NT2/D1 (cell line): ENCODE data around the gene FZR1.
"Not testable (repeated sequence)": the region's sequence is repeated elsewhere in the genome, so short reads cannot be mapped to it uniquely, and the experiment has no call there.

Experiments used
- DNase-seq: peaks from one replicate; pipeline ENCODE4 v3.0.0-alpha.2; 2011; ENCODE audit warnings: low read depth, low spot score
- H3K27me3 ChIP-seq: 2 replicates; pipeline ENCODE4 v1.6.0; 2011; ENCODE audit warnings: mild to moderate bottlenecking; ENCODE audit not compliant: insufficient read length, insufficient read depth
- H3K36me3 ChIP-seq: 2 replicates; pipeline ENCODE4 v1.6.1; 2011; ENCODE audit warnings: mild to moderate bottlenecking, low read length, mixed read lengths; ENCODE audit not compliant: insufficient read depth, insufficient read length
- H3K4me1 ChIP-seq: 2 replicates; pipeline ENCODE4 v1.5.1; 2011; ENCODE audit not compliant: insufficient read depth, insufficient read length
- H3K4me3 ChIP-seq: 2 replicates; pipeline ENCODE4 v1.5.1; 2011; ENCODE audit warnings: low read depth; ENCODE audit not compliant: insufficient read length
- H3K9ac ChIP-seq: 2 replicates; pipeline ENCODE4 v1.6.0; 2011; ENCODE audit warnings: low read depth; ENCODE audit not compliant: insufficient read length
- H3K9me3 ChIP-seq: 2 replicates; pipeline ENCODE4 v1.5.1; 2011; ENCODE audit warnings: mild to moderate bottlenecking, low read length; ENCODE audit not compliant: insufficient read depth
- SUZ12 ChIP-seq: IDR thresholded peaks from 2 replicates; pipeline ENCODE4 v1.6.1; 2011; ENCODE audit not compliant: insufficient read length, insufficient read depth; ENCODE audit errors: extremely low read depth
- YY1 ChIP-seq: IDR thresholded peaks from 2 replicates; pipeline ENCODE4 v1.6.1; 2011; ENCODE audit not compliant: insufficient read length, insufficient read depth
- ZNF274 ChIP-seq: IDR thresholded peaks from 2 replicates; pipeline ENCODE4 v1.6.1; 2011; ENCODE audit warnings: mild to moderate bottlenecking, low read depth, low read length

Gene FZR1

GRCh38 chr19:3556978-3557460 lies 50.9 kb downstream of the FZR1 start:
- H3K4me3 ChIP-seq: peak overlapping the region; percentile 99
- H3K27me3 ChIP-seq: no peaks in the 10 kb centered on the region
- H3K36me3 ChIP-seq: peaks cover 25% of the 10 kb centered on the region
- no peak for DNase-seq
- TF ChIP-seq YY1 (no peak), SUZ12 (no peak), ZNF274 (no peak)
- H3K9ac ChIP-seq: peak overlapping the region; percentile 99
- no peaks in the 10 kb centered on the region for H3K9me3 ChIP-seq
- H3K4me1 ChIP-seq: peaks cover 20% of the 10 kb centered on the region

- Histone ChIP-seq H3K9ac (peak within 1 kb of the TSS; percentile 99), H3K36me3 (peaks cover 22% of the 10 kb centered on the region), H3K27me3 (no peaks in the 10 kb centered on the region), H3K9me3 (no peaks in the 10 kb centered on the region), H3K4me3 (peak within 1 kb of the TSS; percentile 99), H3K4me1 (peaks cover 21% of the 10 kb centered on the region)
- DNase-seq: peak; percentile 84
- TF ChIP-seq SUZ12 (no peak), YY1 (no peak)
Observed at GRCh38 chr19:3557461-3558248, 51.5 kb downstream of the FZR1 start, which contains the start of gene MFSD12. MFSD12 (minus strand) TSS chr19:3557586; CDS start chr19:3557403, 183 bp downstream.

- H3K27me3 ChIP-seq: no peaks in the 10 kb centered on the region
- no peak overlapping the region for H3K4me3 ChIP-seq
- peaks cover 6% of the 10 kb centered on the region for H3K4me1 ChIP-seq
- DNase-seq: no peak
- H3K36me3 ChIP-seq: no peaks in the 10 kb centered on the region
- H3K9me3 ChIP-seq: no peaks in the 10 kb centered on the region
- no peak overlapping the region for H3K9ac ChIP-seq
- TF ChIP-seq YY1 (no peak), SUZ12 (no peak), ZNF274 (no peak)
Observed at GRCh38 chr19:3563709-3564524, 57.8 kb downstream of the FZR1 start.

GRCh38 chr19:3565139-3565538 lies 59.0 kb downstream of the FZR1 start:
- Histone ChIP-seq H3K9ac (no peak overlapping the region), H3K4me3 (no peak overlapping the region), H3K4me1 (peaks cover 6% of the 10 kb centered on the region), H3K27me3 (no peaks in the 10 kb centered on the region), H3K36me3 (no peaks in the 10 kb centered on the region), H3K9me3 (no peaks in the 10 kb centered on the region)
- no peak for DNase-seq
- TF ChIP-seq ZNF274 (no peak), YY1 (no peak), SUZ12 (no peak)

- not testable (repeated sequence) for H3K9me3 ChIP-seq, H3K4me1 ChIP-seq
Observed at GRCh38 chr19:3570042-3570441, 63.9 kb downstream of the FZR1 start.

GRCh38 chr19:3570606-3571011 lies 64.5 kb downstream of the FZR1 start:
- TF ChIP-seq YY1 (no peak), ZNF274 (no peak), SUZ12 (no peak)
- Histone ChIP-seq H3K9ac (no peak overlapping the region), H3K4me3 (no peak overlapping the region), H3K9me3 (no peaks in the 10 kb centered on the region), H3K4me1 (peaks cover 6% of the 10 kb centered on the region), H3K27me3 (no peaks in the 10 kb centered on the region), H3K36me3 (peaks cover 11% of the 10 kb centered on the region)
- no peak for DNase-seq

More at GRCh38 chr19:3570042-3570441, 63.9 kb downstream of the FZR1 start:
- H3K27me3 ChIP-seq, H3K9ac ChIP-seq, H3K4me3 ChIP-seq, H3K36me3 ChIP-seq, DNase-seq: not testable (repeated sequence)

GRCh38 chr19:3572132-3572854 lies 66.2 kb downstream of the FZR1 start:
- Histone ChIP-seq H3K27me3 (no peaks in the 10 kb centered on the region), H3K9me3 (no peaks in the 10 kb centered on the region), H3K36me3 (peaks cover 24% of the 10 kb centered on the region), H3K4me3 (no peak overlapping the region), H3K4me1 (peaks cover 17% of the 10 kb centered on the region), H3K9ac (no peak overlapping the region)
- DNase-seq: peak; percentile 99
- no peak for TF ChIP-seq YY1
- no peak for TF ChIP-seq SUZ12
- no peak for TF ChIP-seq ZNF274
